Left cardiac atrium (tissue), 4 donors: Measurements from ENCODE around the gene SIN3A. TPM values are rescaled to one million over a fixed set of nuclear protein-coding genes. Genes with fewer than 3 reads are reported as not detected.
"Not testable (repeated sequence)": the region's sequence is repeated elsewhere in the genome, so short reads cannot be mapped to it uniquely, and the experiment has no call there.

ENCODE experiments used
- ATAC-seq, 2 donors: fragments of 200-7000 bp; cut with Tn5 transposase; one replicate each; pipeline ENCODE4 v1.9.1; 2020; ENCODE audit warnings: mild to moderate bottlenecking in 2 of 2, moderate library complexity in 2 of 2
- DNase-seq: peaks from one replicate; pipeline ENCODE4 v3.0.0-alpha.2; 2020
- intact Hi-C, 2 donors: fragments of 100-400 bp; cut with DNase I; formaldehyde crosslinking; loops; one replicate each; pipeline versions ENCODE4 v1.14.1 to v1.15.1; 2022 to 2023
- total RNA-seq, 2 donors: library from RNA; stranded (reverse); fragmentation: NEBNext Ultra II Directional; extraction: Animal tissue kit (Norgen Biotek cat#: 25700); gene quantifications; one replicate each; pipeline ENCODE4 v1.2.1, GENCODE V29; 2021
- donor health status: DM: no; HTN: yes; CAD: no.
- donor health status: DM: no; HTN: yes; CAD: no; lungs with severe emphysema.
- donor health status: DM: yes; HTN: yes; CAD: no.
- donor health status: Dilated cardiomyopathy.

The SIN3A gene
- total RNA-seq, 2 donors from 2014 or later = 32.3 to 37.2 TPM

GRCh38 chr15:75452865-75453702 lies 1.6 kb upstream of the SIN3A start:
- DNase-seq (peak; percentile 56), ATAC-seq (no peak)
- intact Hi-C loops = loop anchor here in 1 of 2 donors (10.0 kb wide), 1 partner anchor 122 kb away; the partner anchor contains the start of gene PTPN9

- DNase-seq = peak; percentile 90
- peak; percentile 9 to 26 for ATAC-seq
- intact Hi-C loops = loop anchor here in 1 of 2 donors (10.0 kb wide), 1 partner anchor 122 kb away; the partner anchor contains the start of gene PTPN9
Measured at GRCh38 chr15:75452364-75452864, 924 bp upstream of the SIN3A start.

- intact Hi-C loops = loop anchor here in 1 of 2 donors (10.0 kb wide), 1 partner anchor 124 kb away; the partner anchor contains the start of gene PTPN9
- DNase-seq = no peak
- ATAC-seq = no peak
Measured at GRCh38 chr15:75451202-75451673, 252 bp downstream of the SIN3A start.

GRCh38 chr15:75450307-75451201 lies 936 bp downstream of the SIN3A start:
- ATAC-seq (peak; percentile 48 to 63), DNase-seq (peak; percentile 97)
- intact Hi-C loops = loop anchor here in 1 of 2 donors (10.0 kb wide), 1 partner anchor 124 kb away; the partner anchor contains the start of gene PTPN9

- ATAC-seq (no peak), DNase-seq (no peak)
- intact Hi-C loops = loop anchor here in 1 of 2 donors (10.0 kb wide), 1 partner anchor 125 kb away; the partner anchor contains the start of gene PTPN9
Measured at GRCh38 chr15:75449585-75450306, 1.7 kb downstream of the SIN3A start.

GRCh38 chr15:75448171-75448570 lies 3.3 kb downstream of the SIN3A start:
- DNase-seq, ATAC-seq, intact Hi-C loops: not testable (repeated sequence)

GRCh38 chr15:75446151-75446550 lies 5.3 kb downstream of the SIN3A start:
- intact Hi-C loops = no loop called here
- no peak for DNase-seq
- ATAC-seq = no peak

GRCh38 chr15:75445324-75445723 lies 6.2 kb downstream of the SIN3A start:
- ATAC-seq, DNase-seq, intact Hi-C loops: not testable (repeated sequence)

- ATAC-seq = peak in 1 of 2 donors; percentile 34
- DNase-seq, intact Hi-C loops: not testable (repeated sequence)
Measured at GRCh38 chr15:75443972-75444453, 7.5 kb downstream of the SIN3A start.

- intact Hi-C loops = no loop called here
- no peak for ATAC-seq
- no peak for DNase-seq
Measured at GRCh38 chr15:75437721-75438120, 13.8 kb downstream of the SIN3A start.

- ATAC-seq (peak in 1 of 2 donors; percentile 38), DNase-seq (no peak)
- intact Hi-C loops = no loop called here
Measured at GRCh38 chr15:75436881-75437280, 14.6 kb downstream of the SIN3A start.

- no peak for DNase-seq
- intact Hi-C loops = no loop called here
- ATAC-seq = no peak
Measured at GRCh38 chr15:75431682-75432081, 19.8 kb downstream of the SIN3A start.

GRCh38 chr15:75431270-75431669 lies 20.2 kb downstream of the SIN3A start:
- peak in 1 of 2 donors; percentile 47 for ATAC-seq
- intact Hi-C loops = no loop called here
- no peak for DNase-seq

GRCh38 chr15:75430259-75430658 lies 21.2 kb downstream of the SIN3A start:
- DNase-seq (no peak), ATAC-seq (no peak)
- intact Hi-C loops = no loop called here

- DNase-seq (no peak), ATAC-seq (no peak)
- intact Hi-C loops = no loop called here
Measured at GRCh38 chr15:75428152-75428551, 23.3 kb downstream of the SIN3A start.

- ATAC-seq = no peak
- no peak for DNase-seq
- intact Hi-C loops = no loop called here
Measured at GRCh38 chr15:75425966-75426500, 25.5 kb downstream of the SIN3A start.

- DNase-seq = no peak
- ATAC-seq = no peak
- intact Hi-C loops = no loop called here
Measured at GRCh38 chr15:75422554-75422953, 28.9 kb downstream of the SIN3A start.

- no peak for ATAC-seq
- no peak for DNase-seq
- intact Hi-C loops = no loop called here
Measured at GRCh38 chr15:75420698-75421097, 30.8 kb downstream of the SIN3A start.
